COLO668 (cell line): ENCODE results near the gene CS.
A peak's percentile ranks its signal among the peaks of the same experiment; 100 is the strongest.
"Not testable (repeated sequence)": the region's sequence is repeated elsewhere in the genome, so short reads cannot be mapped to it uniquely, and the experiment has no call there.

Experiments
- DNase-seq: peaks from one replicate; lab custom pipeline; 2025; ENCODE audit not compliant: unreplicated experiment; lab: John Stamatoyannopoulos, UW

Gene CS

GRCh38 chr12:56299853-56300643 is at the start of gene CS:
TSS of gene CS (minus strand) at chr12:56300330. CDS start at chr12:56300201, 129 bp downstream.
- DNase-seq = peak; percentile 96

- DNase-seq = no peak
Measured at GRCh38 chr12:56348776-56349175, 48.6 kb upstream of the CS start.

DNA sequence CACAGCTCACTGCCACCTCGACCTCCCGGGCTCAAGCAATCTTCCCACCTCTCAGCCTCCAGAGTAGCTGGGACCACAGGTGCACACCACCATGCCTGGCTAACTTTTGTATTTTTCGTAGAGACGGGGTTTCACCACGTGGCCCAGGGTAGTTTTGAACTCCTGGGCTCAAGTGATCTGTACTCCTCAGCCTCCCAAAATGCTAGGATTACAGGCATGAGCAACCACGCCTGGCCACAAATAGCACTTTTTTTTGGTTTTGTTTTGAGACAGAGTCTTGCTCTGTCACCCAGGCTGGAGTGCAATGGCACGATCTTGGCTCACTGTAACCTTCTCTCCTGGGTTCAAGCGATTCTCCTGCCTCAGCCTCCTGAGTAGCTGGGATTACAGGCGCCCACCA is 47.1 kb upstream of the CS start:
- DNase-seq = not testable (repeated sequence)

DNA sequence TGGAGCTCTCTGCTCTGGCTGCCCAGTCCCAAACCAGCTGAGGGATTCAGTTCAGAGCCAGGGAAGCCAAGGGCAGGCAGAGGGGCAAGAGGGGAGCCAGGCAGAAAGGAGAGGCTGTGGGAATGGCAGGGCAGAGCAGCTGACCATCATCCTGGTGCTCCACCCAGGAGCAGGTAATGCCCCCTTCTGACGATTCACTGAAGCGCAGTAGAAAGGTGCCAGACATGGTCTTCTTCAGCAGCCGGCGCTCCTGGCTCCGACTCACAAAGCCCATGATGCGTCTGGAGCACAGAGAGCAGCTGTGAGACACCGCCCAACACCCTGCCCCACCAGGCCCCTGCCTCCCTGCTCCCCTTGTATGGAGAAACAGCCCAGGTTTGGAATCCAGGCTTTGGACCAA is 46.5 kb upstream of the CS start:
- DNase-seq = no peak

DNA sequence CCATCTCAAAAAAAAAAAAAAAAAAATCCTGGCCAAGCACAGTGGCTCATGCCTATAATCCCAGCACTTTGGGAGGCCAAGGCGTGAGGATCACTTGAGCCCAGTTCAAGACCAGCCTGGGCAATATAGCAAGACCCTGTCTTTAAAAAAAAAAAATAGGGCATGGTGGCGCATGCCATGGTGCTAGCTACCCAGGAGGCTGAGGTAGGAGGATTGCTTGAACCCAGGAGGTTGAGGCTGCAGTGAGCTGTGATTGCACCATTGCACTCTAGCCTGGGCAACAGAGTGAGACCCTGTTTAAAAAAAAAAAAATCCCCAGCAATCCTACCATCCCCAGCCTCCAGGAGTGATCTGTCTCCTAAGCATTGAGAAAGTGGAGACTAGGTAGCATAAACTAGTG is 42.2 kb upstream of the CS start:
- not testable (repeated sequence) for DNase-seq

DNA sequence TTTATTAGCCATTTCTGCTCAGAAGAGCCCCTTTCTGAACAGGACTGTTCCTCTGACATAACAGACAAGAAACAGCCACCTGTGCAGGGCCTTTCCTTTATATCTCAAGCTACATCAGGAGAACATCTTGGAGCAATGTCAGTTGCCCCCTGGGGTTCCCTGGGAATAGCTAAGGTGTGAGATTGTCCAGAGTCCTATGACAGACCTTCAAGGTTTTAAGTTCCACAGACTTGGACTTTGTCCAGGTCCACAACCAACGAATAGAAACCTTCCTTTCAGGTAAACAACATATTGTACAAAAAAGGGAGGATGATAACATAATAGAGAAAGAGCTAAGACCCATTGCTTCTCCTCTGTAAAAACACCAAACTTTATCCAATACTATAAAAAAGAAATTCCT is 41.5 kb upstream of the CS start:
- DNase-seq = no peak

GRCh38 chr12:56339158-56339422 is 39.0 kb upstream of the CS start:
- DNase-seq = no peak

- DNase-seq = peak; percentile 57
Measured at GRCh38 chr12:56338308-56339157, 38.4 kb upstream of the CS start, which contains the start of gene IL23A. TSS of gene IL23A (plus strand) at chr12:56338884. CDS start at chr12:56339045, 161 bp downstream.

DNA sequence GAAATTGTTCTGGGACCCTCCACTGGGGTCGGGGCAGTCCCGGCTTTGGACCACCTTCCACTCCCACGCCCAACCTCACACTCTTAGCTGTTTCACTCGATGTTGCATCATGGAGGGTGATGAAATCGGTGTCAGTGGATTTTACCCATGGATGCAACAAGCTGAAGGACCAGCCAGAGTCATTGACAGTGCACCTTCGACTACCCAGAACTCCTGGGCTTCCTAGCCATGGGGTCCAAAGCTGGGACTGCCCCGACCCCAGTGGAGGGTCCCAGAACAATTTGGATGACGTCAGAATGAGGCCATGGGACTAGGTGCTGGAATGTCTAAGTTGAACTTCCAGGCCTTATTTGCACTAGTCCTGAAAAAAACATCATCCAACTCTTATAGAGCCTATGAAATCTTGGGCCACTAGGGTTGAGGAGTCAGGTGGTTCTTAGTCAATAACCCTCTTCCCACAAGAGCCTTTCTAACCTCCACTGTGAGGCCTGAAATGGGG is 37.7 kb upstream of the CS start:
- DNase-seq = no peak

- no peak for DNase-seq
Measured at GRCh38 chr12:56336361-56337167, 36.4 kb upstream of the CS start.

GRCh38 chr12:56335527-56335926 is 35.4 kb upstream of the CS start:
- not testable (repeated sequence) for DNase-seq

GRCh38 chr12:56334490-56334793 is 34.3 kb upstream of the CS start:
- DNase-seq = no peak

GRCh38 chr12:56333679-56334489 is 33.8 kb upstream of the CS start, which contains the start of gene PAN2:
TSS of gene PAN2 (minus strand) at chr12:56334000. CDS start at chr12:56333094, 906 bp downstream.
- peak; percentile 93 for DNase-seq

- no peak for DNase-seq
Measured at GRCh38 chr12:56333197-56333678, 33.1 kb upstream of the CS start.

DNA sequence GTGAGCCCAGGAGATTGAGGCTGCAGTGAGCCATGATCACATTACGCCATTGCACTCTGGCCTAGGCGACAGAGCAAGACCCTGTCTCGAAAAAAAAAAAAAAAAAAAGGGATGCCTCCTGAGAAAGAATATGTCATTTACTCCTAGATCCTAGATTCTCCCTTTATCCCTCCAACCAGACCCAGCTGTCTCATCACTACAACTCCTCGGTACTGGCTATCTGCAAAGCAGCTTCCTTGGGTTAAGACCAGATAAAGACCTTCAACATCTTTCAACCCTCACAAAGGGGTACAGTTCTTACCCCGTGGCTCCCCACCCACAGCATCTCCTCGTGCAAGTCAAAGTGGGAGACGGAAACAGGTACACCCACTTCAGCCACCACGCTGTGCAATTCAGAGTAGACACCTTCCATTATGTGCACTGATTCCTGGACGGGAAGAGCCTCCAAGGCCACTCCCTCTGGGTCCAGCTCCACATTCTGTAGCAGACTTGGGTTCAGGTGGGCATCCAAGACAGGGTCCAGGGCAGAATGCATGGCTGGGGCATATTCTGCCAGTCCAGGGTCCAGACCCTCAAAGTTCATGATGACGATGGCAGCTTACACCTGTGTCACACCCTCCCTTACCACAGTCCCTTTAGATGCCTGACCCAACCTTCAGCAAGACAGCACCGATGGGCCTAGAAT is 32.5 kb upstream of the CS start:
- no peak for DNase-seq

- no peak for DNase-seq
Measured at GRCh38 chr12:56330936-56331490, 30.9 kb upstream of the CS start.

- DNase-seq = no peak
Measured at GRCh38 chr12:56326533-56326932, 26.4 kb upstream of the CS start.

- DNase-seq = no peak
Measured at GRCh38 chr12:56326126-56326525, 26.0 kb upstream of the CS start.

- no peak for DNase-seq
Measured at GRCh38 chr12:56324206-56324605, 24.1 kb upstream of the CS start.
